DOHH2 (cell line): Measurements from ENCODE around the gene KITLG.

Experiments
- H3F3A ChIP-seq: fragments of 200-600 bp; sonication (generic), shearing (Covaris generic); 2 replicates; pipeline ENCODE4 v1.6.0; 2016; ENCODE audit warnings: antibody characterized with exemption, mild to moderate bottlenecking; ENCODE audit not compliant: control insufficient read depth, insufficient read depth
- H3K27ac ChIP-seq: fragments of 200-600 bp; sonication (generic); 2 replicates; pipeline ENCODE4 v1.5.1; 2014; ENCODE audit warnings: low read depth, mild to moderate bottlenecking, low read length, moderate library complexity
- H3K27me3 ChIP-seq: fragments of 200-600 bp; sonication (generic); 2 replicates; pipeline ENCODE4 v1.6.1; 2014; ENCODE audit warnings: mild to moderate bottlenecking, low read length, mixed read lengths; ENCODE audit not compliant: control insufficient read depth
- H3K36me3 ChIP-seq: fragments of 200-600 bp; sonication (generic); 2 replicates; pipeline ENCODE4 v1.6.1; 2014; ENCODE audit warnings: mild to moderate bottlenecking, low read length, moderate library complexity, mixed read lengths; ENCODE audit not compliant: control insufficient read depth
- H3K4me1 ChIP-seq: fragments of 200-600 bp; sonication (generic); 2 replicates; pipeline ENCODE4 v1.6.1; 2014; ENCODE audit warnings: mild to moderate bottlenecking, low read length, mixed read lengths; ENCODE audit not compliant: control insufficient read depth
- H3K4me2 ChIP-seq: fragments of 200-600 bp; sonication (generic); 2 replicates; pipeline ENCODE4 v1.6.0; 2014; ENCODE audit warnings: mild to moderate bottlenecking, low read length, moderate library complexity
- H3K4me3 ChIP-seq: fragments of 200-600 bp; sonication (generic); 2 replicates; pipeline ENCODE4 v1.5.1; 2014; ENCODE audit warnings: mild to moderate bottlenecking, low read length, mixed read lengths
- H3K79me2 ChIP-seq: fragments of 200-600 bp; sonication (generic); 2 replicates; pipeline ENCODE4 v1.6.1; 2014; ENCODE audit warnings: mild to moderate bottlenecking, low read length, mixed read lengths; ENCODE audit not compliant: control insufficient read depth
- H3K9me2 ChIP-seq: fragments of 200-600 bp; sonication (generic); replicated peaks from 2 replicates; pipeline ENCODE4 v1.6.1; 2014; ENCODE audit warnings: mild to moderate bottlenecking, low read length, mixed read lengths; ENCODE audit not compliant: control insufficient read depth
- H3K9me3 ChIP-seq: fragments of 200-600 bp; sonication (generic); 2 replicates; pipeline ENCODE4 v1.6.1; 2014; ENCODE audit warnings: antibody characterized with exemption, low read length, mixed read lengths; ENCODE audit not compliant: control insufficient read depth, insufficient read depth
- H4K20me1 ChIP-seq: fragments of 200-600 bp; sonication (generic); 2 replicates; pipeline ENCODE4 v1.6.0; 2014; ENCODE audit warnings: low read depth, mild to moderate bottlenecking, antibody characterized with exemption, low read length, moderate library complexity; ENCODE audit not compliant: control insufficient read depth, insufficient read depth
- CTCF ChIP-seq: fragments of 200-600 bp; sonication (generic); IDR thresholded peaks from one replicate; pipeline ENCODE4 v1.5.1; 2014; ENCODE audit warnings: antibody characterized with exemption, mild to moderate bottlenecking, low read depth, low read length; ENCODE audit not compliant: poor library complexity, severe bottlenecking
- EZH2phosphoT487 ChIP-seq: fragments of 200-600 bp; sonication (generic); IDR thresholded peaks from 2 replicates; pipeline ENCODE4 v1.6.1; 2017; ENCODE audit warnings: borderline replicate concordance, mild to moderate bottlenecking, antibody characterized with exemption, low read length, moderate library complexity, mixed read lengths

The KITLG gene

GRCh38 chr12:88597365-88597764 lies 17.1 kb upstream of the KITLG start:
- TF ChIP-seq EZH2phosphoT487 (no peak), CTCF (no peak)
- Histone ChIP-seq H3K27me3 (no peaks in the 10 kb centered on the region), H3K4me1 (no peaks in the 10 kb centered on the region), H3F3A (no peaks in the 10 kb centered on the region), H3K4me3 (no peak overlapping the region), H3K9me2 (no peaks in the 10 kb centered on the region), H4K20me1 (no peaks in the 10 kb centered on the region), H3K4me2 (no peak overlapping the region), H3K9me3 (no peaks in the 10 kb centered on the region), H3K79me2 (no peaks in the 10 kb centered on the region), H3K27ac (no peak overlapping the region), H3K36me3 (no peaks in the 10 kb centered on the region)

GRCh38 chr12:88595697-88596096 lies 15.4 kb upstream of the KITLG start:
- Histone ChIP-seq H3K27ac (no peak overlapping the region), H4K20me1 (no peaks in the 10 kb centered on the region), H3K4me3 (no peak overlapping the region), H3K9me3 (no peaks in the 10 kb centered on the region), H3K79me2 (no peaks in the 10 kb centered on the region), H3K4me1 (no peaks in the 10 kb centered on the region), H3K4me2 (no peak overlapping the region), H3K9me2 (no peaks in the 10 kb centered on the region), H3K27me3 (no peaks in the 10 kb centered on the region), H3K36me3 (no peaks in the 10 kb centered on the region), H3F3A (no peaks in the 10 kb centered on the region)
- TF ChIP-seq CTCF (no peak), EZH2phosphoT487 (no peak)

GRCh38 chr12:88594780-88595179 lies 14.5 kb upstream of the KITLG start:
- Histone ChIP-seq H3K27me3 (no peaks in the 10 kb centered on the region), H3K79me2 (no peaks in the 10 kb centered on the region), H3K9me3 (no peaks in the 10 kb centered on the region), H3K9me2 (no peaks in the 10 kb centered on the region), H3K4me2 (no peak overlapping the region), H3F3A (no peaks in the 10 kb centered on the region), H3K4me3 (no peak overlapping the region), H3K27ac (no peak overlapping the region), H3K36me3 (no peaks in the 10 kb centered on the region), H4K20me1 (no peaks in the 10 kb centered on the region), H3K4me1 (no peaks in the 10 kb centered on the region)
- no peak for TF ChIP-seq EZH2phosphoT487
- TF ChIP-seq CTCF: no peak

GRCh38 chr12:88591343-88591742 lies 11.1 kb upstream of the KITLG start:
- no peak overlapping the region for H3K4me2 ChIP-seq
- H3K27me3 ChIP-seq: no peaks in the 10 kb centered on the region
- no peaks in the 10 kb centered on the region for H3K9me3 ChIP-seq
- no peak for TF ChIP-seq CTCF
- no peak for TF ChIP-seq EZH2phosphoT487
- H4K20me1 ChIP-seq: no peaks in the 10 kb centered on the region
- no peak overlapping the region for H3K27ac ChIP-seq
- H3K36me3 ChIP-seq: no peaks in the 10 kb centered on the region
- H3F3A ChIP-seq: no peaks in the 10 kb centered on the region
- H3K4me1 ChIP-seq: no peaks in the 10 kb centered on the region
- H3K79me2 ChIP-seq: no peaks in the 10 kb centered on the region
- H3K9me2 ChIP-seq: no peaks in the 10 kb centered on the region
- no peak overlapping the region for H3K4me3 ChIP-seq
